Measurements from ENCODE around the gene FBXO42. TPM values are rescaled to one million over a fixed set of nuclear protein-coding genes. Genes with fewer than 3 reads are reported as not detected.

FBXO42 gene
- total and polyA plus RNA-seq, 9 of the 15 experiments (the other 6 are each of a cell fraction or from before 2014, with no cell fraction given): 7.2 to 24.8 (median 17.4) TPM

GRCh38 chr1:16206547-16207317 is 145.5 kb downstream of the FBXO42 start (continued):
- TF ChIP-seq TCF7L2 (IDR thresholded peaks at IDR 0.05; ENCODE audit: low read depth, low read length): 0 out of 2 replicates have a peak, but pooled peaks have one; percentile 21
- no peak for TF ChIP-seq CBFB (CRISPR knock-in tag; IDR thresholded peaks at IDR 0.05)
- TF ChIP-seq UBTF (IDR thresholded peaks at IDR 0.05; ENCODE audit: borderline replicate concordance in 1 of 2, low read depth in 2 of 2, low read length in 2 of 2): peak; percentile 68 to 75; a peak in 2 of 4 replicates
- no peak for TF ChIP-seq NR2C1 (IDR thresholded peaks at IDR 0.05)
- no peak for TF ChIP-seq NR2C1 (tag; IDR thresholded peaks at IDR 0.05)
- TF ChIP-seq PTBP1 (IDR thresholded peaks at IDR 0.05; ENCODE audit: low read depth, low read length): 0 out of 2 replicates have a peak, but pooled peaks have one; percentile 11
- no peak for TF ChIP-seq ARID3B (CRISPR knock-in tag; IDR thresholded peaks at IDR 0.05; ENCODE audit: borderline replicate concordance)
- TF ChIP-seq TSC22D4 (tag; IDR thresholded peaks at IDR 0.05): no peak
- TF ChIP-seq TEAD1 (CRISPR knock-in tag; IDR thresholded peaks at IDR 0.05): 0 out of 4 replicates have a peak, but pooled peaks have one; percentile 36 to 59
- TF ChIP-seq MED1 (CRISPR knock-in tag; IDR thresholded peaks at IDR 0.05; ENCODE audit: borderline replicate concordance): no peak
- TF ChIP-seq ELK3 (CRISPR knock-in tag; IDR thresholded peaks at IDR 0.05): no peak
- TF ChIP-seq RFX5 (IDR thresholded peaks at IDR 0.05; ENCODE audit: low read depth, low read length): no peak
- TF ChIP-seq ZNF197 (CRISPR knock-in tag; IDR thresholded peaks at IDR 0.05; ENCODE audit: low read depth): no peak
- TF ChIP-seq ZNF280A (IDR thresholded peaks at IDR 0.05; ENCODE audit: low read depth, partially characterized antibody): no peak

Data from K562 (cell line).